Right atrium auricular region (tissue), 2 donors: ENCODE data around the gene CACNA2D2. TPM values are rescaled to one million over a fixed set of nuclear protein-coding genes. Genes with fewer than 3 reads are reported as not detected.

Experiments used
- DNase-seq: peaks from one replicate; pipeline ENCODE4 v3.0.0-alpha.2; 2019; ENCODE audit warnings: low spot score
- H3K27ac ChIP-seq, 2 donors: fragments of 200-600 bp; sonication (generic); 1 replicate in 1 of 2; 2 replicates in 1 of 2; pipeline ENCODE4 v1.5.1; 2016 to 2019
- H3K27me3 ChIP-seq, 2 donors: fragments of 200-600 bp; sonication (generic); one replicate each; pipeline versions ENCODE4 v1.5.1 to v1.6.0; 2017 to 2019
- H3K36me3 ChIP-seq: fragments of 200-600 bp; sonication (generic); one replicate; pipeline ENCODE4 v1.5.1; 2016
- H3K4me1 ChIP-seq, 2 donors: fragments of 200-600 bp; sonication (generic); one replicate each; pipeline versions ENCODE4 v1.5.1 to v1.6.0; 2017 to 2019
- H3K4me3 ChIP-seq, 2 donors: fragments of 200-600 bp; sonication (generic); 1 replicate in 1 of 2; 2 replicates in 1 of 2; pipeline ENCODE4 v1.5.1; 2017 to 2019; ENCODE audit warnings: mild to moderate bottlenecking in 1 of 2, moderate library complexity in 1 of 2
- H3K9me3 ChIP-seq, 2 donors: fragments of 200-600 bp; sonication (generic); one replicate each; pipeline ENCODE4 v1.5.1; 2019
- total RNA-seq, 2 donors: library from RNA; depleted of rRNA; stranded (reverse); fragments of >200 nt; gene quantifications; one replicate each; pipeline ENCODE4 v1.1.0, GENCODE V29; 2016
- TF ChIP-seq, protein P1 (sequence below), 2 donors: fragments of 200-600 bp; sonication (generic); IDR thresholded peaks; one replicate each; pipeline ENCODE4 v1.5.1; 2019; ENCODE audit warnings: antibody characterized with exemption in 2 of 2

Gene CACNA2D2
- total RNA-seq, 2 donors from 2014 or later: 3.7 to 6.2 TPM

DNA sequence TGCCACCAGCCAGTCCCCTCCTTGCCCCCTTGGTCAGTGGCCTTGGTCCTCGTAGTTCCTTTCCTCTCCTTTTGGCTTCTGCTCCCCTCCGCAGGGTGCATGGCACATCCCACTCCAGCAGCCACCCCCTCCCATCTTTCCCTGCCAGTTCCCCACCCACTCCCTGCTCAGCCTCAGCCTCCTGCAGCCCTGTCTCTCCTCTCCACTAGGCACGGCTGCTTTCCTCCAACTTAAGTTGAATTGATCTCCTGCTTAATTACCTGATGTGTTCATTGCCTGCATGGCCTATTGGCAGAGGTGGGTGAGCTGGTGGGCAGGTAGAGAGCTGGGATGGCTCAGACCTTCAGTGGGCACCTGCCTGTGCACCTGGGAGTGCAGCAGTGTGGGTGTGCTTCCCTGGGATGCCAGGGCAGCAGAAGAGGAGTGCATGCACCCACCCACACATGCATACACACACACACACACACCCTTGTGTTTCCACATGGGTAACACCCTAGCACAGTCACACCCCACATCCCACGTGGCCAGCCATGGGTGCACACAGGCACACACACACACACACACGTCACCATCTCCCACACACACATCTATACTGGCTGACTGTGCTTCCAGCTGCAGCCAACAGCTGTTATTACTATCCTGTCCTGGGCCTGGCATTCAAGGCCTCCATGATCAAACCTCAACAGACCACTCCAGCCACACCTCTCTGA lies 33.2 kb upstream of the CACNA2D2 start:
- no peak for DNase-seq
- no peaks in the 10 kb centered on the region for H3K27me3 ChIP-seq
- no peak overlapping the region for H3K4me3 ChIP-seq
- H3K9me3 ChIP-seq: no peaks in the 10 kb centered on the region
- TF ChIP-seq, protein P1, sequence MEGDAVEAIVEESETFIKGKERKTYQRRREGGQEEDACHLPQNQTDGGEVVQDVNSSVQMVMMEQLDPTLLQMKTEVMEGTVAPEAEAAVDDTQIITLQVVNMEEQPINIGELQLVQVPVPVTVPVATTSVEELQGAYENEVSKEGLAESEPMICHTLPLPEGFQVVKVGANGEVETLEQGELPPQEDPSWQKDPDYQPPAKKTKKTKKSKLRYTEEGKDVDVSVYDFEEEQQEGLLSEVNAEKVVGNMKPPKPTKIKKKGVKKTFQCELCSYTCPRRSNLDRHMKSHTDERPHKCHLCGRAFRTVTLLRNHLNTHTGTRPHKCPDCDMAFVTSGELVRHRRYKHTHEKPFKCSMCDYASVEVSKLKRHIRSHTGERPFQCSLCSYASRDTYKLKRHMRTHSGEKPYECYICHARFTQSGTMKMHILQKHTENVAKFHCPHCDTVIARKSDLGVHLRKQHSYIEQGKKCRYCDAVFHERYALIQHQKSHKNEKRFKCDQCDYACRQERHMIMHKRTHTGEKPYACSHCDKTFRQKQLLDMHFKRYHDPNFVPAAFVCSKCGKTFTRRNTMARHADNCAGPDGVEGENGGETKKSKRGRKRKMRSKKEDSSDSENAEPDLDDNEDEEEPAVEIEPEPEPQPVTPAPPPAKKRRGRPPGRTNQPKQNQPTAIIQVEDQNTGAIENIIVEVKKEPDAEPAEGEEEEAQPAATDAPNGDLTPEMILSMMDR (IDR thresholded peaks at IDR 0.05): no peak
- H3K27ac ChIP-seq: no peak overlapping the region
- no peaks in the 10 kb centered on the region for H3K36me3 ChIP-seq
- H3K4me1 ChIP-seq: no peaks in the 10 kb centered on the region

DNA sequence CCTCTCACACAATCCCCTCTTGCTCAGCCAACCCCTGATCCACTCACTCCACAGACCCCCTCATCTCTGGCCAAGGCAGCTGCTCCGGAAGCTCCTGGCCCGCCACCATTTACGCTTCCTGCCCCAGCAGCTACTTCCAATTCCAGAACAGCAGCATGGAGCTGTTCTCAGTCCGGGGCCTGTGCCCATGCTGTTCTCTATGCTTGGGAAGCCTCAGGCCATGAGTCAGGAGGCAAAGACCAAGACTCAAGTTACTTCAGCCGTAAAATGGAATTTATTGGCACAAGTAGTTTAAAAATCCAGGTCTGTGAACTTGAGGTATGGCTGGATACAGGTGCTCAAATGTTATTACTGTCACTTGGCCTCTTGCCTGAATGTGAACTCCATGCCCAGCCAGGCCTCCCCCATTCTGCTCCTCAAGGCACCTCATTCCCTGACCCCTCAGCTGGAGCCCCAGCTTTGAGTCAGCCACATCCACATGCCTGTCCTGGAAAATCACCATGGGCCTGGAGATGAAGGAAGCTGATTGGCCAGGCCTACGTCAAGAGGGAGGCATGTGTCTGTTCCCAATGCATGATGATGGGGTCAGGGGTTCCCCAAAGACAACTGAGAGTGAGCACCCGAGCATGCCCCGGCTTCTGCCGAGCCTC lies 31.4 kb upstream of the CACNA2D2 start:
- TF ChIP-seq, protein P1 (IDR thresholded peaks at IDR 0.05): no peak
- H3K4me1 ChIP-seq: no peaks in the 10 kb centered on the region
- H3K4me3 ChIP-seq: no peak overlapping the region
- no peaks in the 10 kb centered on the region for H3K27me3 ChIP-seq
- H3K9me3 ChIP-seq: no peaks in the 10 kb centered on the region
- no peak overlapping the region for H3K27ac ChIP-seq
- H3K36me3 ChIP-seq: no peaks in the 10 kb centered on the region
- DNase-seq: no peak

GRCh38 chr3:50533807-50534461 lies 30.5 kb upstream of the CACNA2D2 start:
- DNase-seq: no peak
- Histone ChIP-seq H3K36me3 (no peaks in the 10 kb centered on the region), H3K27me3 (no peaks in the 10 kb centered on the region), H3K9me3 (no peaks in the 10 kb centered on the region), H3K27ac (no peak overlapping the region), H3K4me1 (no peaks in the 10 kb centered on the region), H3K4me3 (no peak overlapping the region)
- TF ChIP-seq, protein P1 (IDR thresholded peaks at IDR 0.05): no peak

DNA sequence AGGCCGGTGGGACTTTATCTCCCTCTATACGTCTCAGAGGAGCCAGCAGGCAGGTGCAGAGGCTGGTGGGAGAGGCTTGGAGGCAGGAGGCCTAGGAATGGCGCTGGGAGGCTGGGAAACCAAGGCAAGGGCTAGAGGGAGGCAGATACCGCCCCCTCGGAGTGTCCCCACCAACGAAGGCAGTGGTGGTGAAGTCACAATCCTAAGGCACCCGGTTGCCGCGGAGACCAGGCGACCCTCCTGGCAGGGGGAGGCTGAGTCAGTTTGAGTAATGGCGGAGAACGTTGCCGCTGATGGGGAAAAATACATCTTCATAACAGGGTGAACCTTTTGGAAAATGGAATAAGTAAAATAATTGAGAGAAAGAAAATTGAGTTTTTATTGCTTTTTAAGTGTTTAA lies 29.9 kb upstream of the CACNA2D2 start:
- H3K9me3 ChIP-seq: no peaks in the 10 kb centered on the region
- no peaks in the 10 kb centered on the region for H3K36me3 ChIP-seq
- TF ChIP-seq, protein P1 (IDR thresholded peaks at IDR 0.05): no peak
- H3K27ac ChIP-seq: no peak overlapping the region
- H3K4me1 ChIP-seq: no peaks in the 10 kb centered on the region
- H3K27me3 ChIP-seq: no peaks in the 10 kb centered on the region
- H3K4me3 ChIP-seq: no peak overlapping the region
- DNase-seq: no peak

DNA sequence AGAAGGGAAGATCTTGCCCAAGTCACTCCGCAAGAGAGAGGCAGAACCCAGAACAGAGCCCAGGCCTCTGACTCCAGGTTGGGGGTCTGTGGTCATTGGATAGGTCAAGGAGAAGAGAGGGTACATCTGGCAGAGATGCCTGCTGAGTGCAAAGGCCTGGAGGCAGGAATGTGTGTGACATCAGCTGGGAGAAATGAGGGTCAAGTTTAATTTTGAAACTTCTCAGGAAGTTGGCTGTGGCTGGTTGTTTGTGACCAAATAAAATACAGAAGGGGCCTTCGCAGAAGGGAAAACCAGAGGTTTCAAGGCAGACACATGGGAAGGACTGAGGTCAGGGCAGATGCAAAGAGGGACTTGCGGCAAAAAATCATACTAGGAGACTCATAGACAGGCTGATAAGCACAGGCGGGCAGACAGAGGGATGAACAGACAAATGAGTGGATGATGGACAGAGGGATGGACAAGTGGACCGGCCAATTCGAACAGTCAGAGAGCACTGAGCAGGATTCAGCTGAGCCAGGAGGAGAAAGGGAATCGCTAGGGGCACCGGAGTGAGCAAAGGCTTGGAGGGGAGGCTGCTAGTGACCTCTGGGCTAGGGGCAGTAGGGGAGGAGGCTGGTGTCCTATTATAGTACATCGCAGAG lies 28.8 kb upstream of the CACNA2D2 start:
- DNase-seq: no peak
- TF ChIP-seq, protein P1 (IDR thresholded peaks at IDR 0.05): no peak

More for the DNA sequence above, 28.8 kb upstream of the CACNA2D2 start:
- H3K27me3 ChIP-seq: no peaks in the 10 kb centered on the region
- no peak overlapping the region for H3K4me3 ChIP-seq
- H3K9me3 ChIP-seq: no peaks in the 10 kb centered on the region
- no peaks in the 10 kb centered on the region for H3K4me1 ChIP-seq
- H3K36me3 ChIP-seq: no peaks in the 10 kb centered on the region
- H3K27ac ChIP-seq: no peak overlapping the region
